ENCODE measurements around the gene FBXW9. TPM values are rescaled to one million over a fixed set of nuclear protein-coding genes. Genes with fewer than 3 reads are reported as not detected.

Gene FBXW9
- total RNA-seq, 1 experiment from 2014 or later, result 14.0 TPM

GRCh38 chr19:12720296-12720695, 23.9 kb upstream of the FBXW9 start:
- intact Hi-C loops (cut with micrococcal nuclease), result no loop called here
- no peaks in the 10 kb centered on the region for H4K20me1 ChIP-seq (ENCODE audit: insufficient read depth)
- ChIA-PET POLR2A (no interaction called here), RAD21 (ENCODE audit: low non-redundant PET in 1 of 2, low total read pairs in 2 of 2, uncharacterized antibody in 2 of 2, unreplicated experiment in 2 of 2) (no interaction called here), CTCF (interaction anchor here (1.3 kb wide), 1 partner anchor 46 kb away, joined by 3 read pairs; no protein-coding TSS in a partner anchor)
- H3K4me3 ChIP-seq (replicated peaks in 1 of 2; ENCODE audit: low read depth in 1 of 2, low read length in 2 of 2), result no peak overlapping the region
- DNase-seq (ENCODE audit: low read depth, low spot score) (no peak), ATAC-seq (no peak)
- H3K9me3 ChIP-seq (ENCODE audit: control insufficient read depth in 1 of 2, insufficient read depth in 1 of 2, low read depth in 1 of 2, low read length in 2 of 2), result no peaks in the 10 kb centered on the region
- peaks cover 83% of the 10 kb centered on the region for H3K79me2 ChIP-seq (ENCODE audit: insufficient read depth, low read length)
- H3K27ac ChIP-seq (ENCODE audit: low read depth, low read length), result no peak overlapping the region; the same call in 1 of the 2 replicates
- peaks cover 0 to 36% of the 10 kb centered on the region in 2 experiments; a peak in 3 of 4 replicates for H3K4me1 ChIP-seq (ENCODE audit: control insufficient read depth in 1 of 2, insufficient read depth in 2 of 2, low read length in 2 of 2)
- H3K9me2 ChIP-seq (ENCODE audit: insufficient read depth), result no peaks in the 10 kb centered on the region
- no peak overlapping the region for H3K4me2 ChIP-seq (ENCODE audit: low read length)
- TF ChIP-seq MAX (IDR thresholded peaks at IDR 0.05) (no peak), CTCF (IDR thresholded peaks at IDR 0.05 in 2 of 3, conservative IDR thresholded peaks at IDR 0.05 in 1 of 3; ENCODE audit: borderline replicate concordance in 1 of 3, insufficient read depth in 1 of 3, low read depth in 2 of 3, low read length in 2 of 3) (no peak), SP1 (IDR thresholded peaks at IDR 0.05; ENCODE audit: low read depth) (no peak), EGR1 (IDR thresholded peaks at IDR 0.05; ENCODE audit: low read depth) (no peak), ZNF274 (IDR thresholded peaks at IDR 0.05; ENCODE audit: low read depth, low read length) (no peak), POLR2A (IDR thresholded peaks at IDR 0.05; ENCODE audit: borderline replicate concordance, extremely low read depth, insufficient read depth, insufficient read length) (no peak), RAD21 (IDR thresholded peaks at IDR 0.05; ENCODE audit: low read depth) (no peak), JUND (IDR thresholded peaks at IDR 0.05) (no peak), EZH2phosphoT487 (IDR thresholded peaks at IDR 0.05; ENCODE audit: borderline replicate concordance) (no peak), POLR2AphosphoS5 (IDR thresholded peaks at IDR 0.05; ENCODE audit: low read depth, low read length) (no peak), YY1 (IDR thresholded peaks at IDR 0.05; ENCODE audit: extremely low read depth, insufficient replicate concordance, low read depth, low read length) (no peak), EZH2 (IDR thresholded peaks at IDR 0.05) (no peak), ATF3 (IDR thresholded peaks at IDR 0.05) (no peak)
- TF ChIP-seq, protein P1, sequence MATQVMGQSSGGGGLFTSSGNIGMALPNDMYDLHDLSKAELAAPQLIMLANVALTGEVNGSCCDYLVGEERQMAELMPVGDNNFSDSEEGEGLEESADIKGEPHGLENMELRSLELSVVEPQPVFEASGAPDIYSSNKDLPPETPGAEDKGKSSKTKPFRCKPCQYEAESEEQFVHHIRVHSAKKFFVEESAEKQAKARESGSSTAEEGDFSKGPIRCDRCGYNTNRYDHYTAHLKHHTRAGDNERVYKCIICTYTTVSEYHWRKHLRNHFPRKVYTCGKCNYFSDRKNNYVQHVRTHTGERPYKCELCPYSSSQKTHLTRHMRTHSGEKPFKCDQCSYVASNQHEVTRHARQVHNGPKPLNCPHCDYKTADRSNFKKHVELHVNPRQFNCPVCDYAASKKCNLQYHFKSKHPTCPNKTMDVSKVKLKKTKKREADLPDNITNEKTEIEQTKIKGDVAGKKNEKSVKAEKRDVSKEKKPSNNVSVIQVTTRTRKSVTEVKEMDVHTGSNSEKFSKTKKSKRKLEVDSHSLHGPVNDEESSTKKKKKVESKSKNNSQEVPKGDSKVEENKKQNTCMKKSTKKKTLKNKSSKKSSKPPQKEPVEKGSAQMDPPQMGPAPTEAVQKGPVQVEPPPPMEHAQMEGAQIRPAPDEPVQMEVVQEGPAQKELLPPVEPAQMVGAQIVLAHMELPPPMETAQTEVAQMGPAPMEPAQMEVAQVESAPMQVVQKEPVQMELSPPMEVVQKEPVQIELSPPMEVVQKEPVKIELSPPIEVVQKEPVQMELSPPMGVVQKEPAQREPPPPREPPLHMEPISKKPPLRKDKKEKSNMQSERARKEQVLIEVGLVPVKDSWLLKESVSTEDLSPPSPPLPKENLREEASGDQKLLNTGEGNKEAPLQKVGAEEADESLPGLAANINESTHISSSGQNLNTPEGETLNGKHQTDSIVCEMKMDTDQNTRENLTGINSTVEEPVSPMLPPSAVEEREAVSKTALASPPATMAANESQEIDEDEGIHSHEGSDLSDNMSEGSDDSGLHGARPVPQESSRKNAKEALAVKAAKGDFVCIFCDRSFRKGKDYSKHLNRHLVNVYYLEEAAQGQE (IDR thresholded peaks at IDR 0.05; ENCODE audit: low read depth), result no peak
- no peaks in the 10 kb centered on the region for H3K27me3 ChIP-seq (ENCODE audit: insufficient read depth, low read length)
- BruUV-seq (replicated peaks), result no TSS peak
- peaks cover 12 to 27% of the 10 kb centered on the region in 2 experiments for H3K36me3 ChIP-seq (ENCODE audit: control insufficient read depth in 1 of 2, insufficient read depth in 2 of 2, low read length in 2 of 2)
- no peak overlapping the region for H3K9ac ChIP-seq (ENCODE audit: low read length)
- no peak overlapping the region for H2AFZ ChIP-seq (ENCODE audit: low read depth, low read length, poor library complexity, severe bottlenecking)
